Caco-2 (cell line): ENCODE data around the gene ZDHHC22. TPM values are rescaled to one million over a fixed set of nuclear protein-coding genes. Genes with fewer than 3 reads are reported as not detected.

Experiments used
- BruUV-seq: library from RNA; stranded (reverse); fragments of 400-500 nt; replicated peaks from 2 replicates; lab custom pipeline; 2021; lab: Mats Ljungman, UMichigan
- CTCF ChIA-PET: fragments of 300-600 bp; sonication (Branson Sonifier 250); formaldehyde crosslinking; loops from one replicate; lab custom pipeline; 2022; ENCODE audit warnings: antibody characterized with exemption; lab: Charles Lee
- POLR2A ChIA-PET: fragments of 300-600 bp; sonication (Branson Sonifier 250); formaldehyde crosslinking; loops from one replicate; lab custom pipeline; 2022; ENCODE audit warnings: antibody characterized with exemption; lab: Charles Lee
- DNase-seq, 2 experiments: peaks; one replicate each; pipeline versions ENCODE4 v3.0.0 to v3.0.0-alpha.2; 2020 to 2022
- H3K27me3 ChIP-seq: replicated peaks from 2 replicates; pipeline ENCODE4 v1.6.0; 2011; ENCODE audit warnings: low read length; ENCODE audit not compliant: control insufficient read depth, insufficient read depth
- H3K36me3 ChIP-seq: 2 replicates; pipeline ENCODE4 v1.5.1; 2011; ENCODE audit warnings: low read length; ENCODE audit not compliant: control insufficient read depth, insufficient read depth
- H3K4me1 ChIP-seq: fragments of 250-450 bp; sonication (Bioruptor Pico); 2 replicates; pipeline ENCODE4 v1.5.1; 2020; ENCODE audit warnings: mild to moderate bottlenecking
- H3K4me3 ChIP-seq: 2 replicates; pipeline ENCODE4 v1.5.1; 2011; ENCODE audit warnings: low read depth, mild to moderate bottlenecking, control low read depth, low read length
- H3K9me3 ChIP-seq: fragments of 250-450 bp; sonication (Bioruptor Pico); 2 replicates; pipeline ENCODE4 v1.5.1; 2020; ENCODE audit warnings: mild to moderate bottlenecking, moderate library complexity
- H3K27ac Mint-ChIP-seq: one replicate; pipeline ENCODE4 v1.8.0; 2022; ENCODE audit warnings: mixed read lengths; ENCODE audit not compliant: unreplicated experiment
- H3K27me3 Mint-ChIP-seq: one replicate; pipeline ENCODE4 v1.8.0; 2022; ENCODE audit warnings: mixed read lengths; ENCODE audit not compliant: insufficient read depth, unreplicated experiment
- H3K36me3 Mint-ChIP-seq: one replicate; pipeline ENCODE4 v1.8.0; 2022; ENCODE audit warnings: mild to moderate bottlenecking, mixed read lengths; ENCODE audit not compliant: insufficient read depth, unreplicated experiment
- H3K4me1 Mint-ChIP-seq: one replicate; pipeline ENCODE4 v1.8.0; 2022; ENCODE audit warnings: low read depth, mixed read lengths; ENCODE audit not compliant: unreplicated experiment
- H3K4me3 Mint-ChIP-seq: one replicate; pipeline ENCODE4 v1.8.0; 2022; ENCODE audit warnings: mild to moderate bottlenecking, moderate library complexity, mixed read lengths; ENCODE audit not compliant: unreplicated experiment
- H3K9me3 Mint-ChIP-seq: one replicate; pipeline ENCODE4 v1.8.0; 2022; ENCODE audit warnings: mixed read lengths; ENCODE audit not compliant: unreplicated experiment
- CTCF ChIP-seq, 2 experiments: fragments of 200-600 bp in 1 of 2; IDR thresholded peaks; 1 replicate in 1 of 2; 2 replicates in 1 of 2; pipeline versions ENCODE4 v1.5.1 to v1.8.0; 2011 to 2022; ENCODE audit warnings: antibody characterized with exemption in 1 of 2, control low read depth in 1 of 2, inconsistent platforms in 1 of 2, low read depth in 1 of 2, low read length in 1 of 2, mild to moderate bottlenecking in 1 of 2, moderate library complexity in 1 of 2; ENCODE audit not compliant: insufficient read depth in 1 of 2, severe bottlenecking in 1 of 2, unreplicated experiment in 1 of 2
- intact Hi-C: fragments of 100-400 bp; cut with micrococcal nuclease; formaldehyde crosslinking; loops from one replicate; pipeline ENCODE4 v1.10.0; 2022; ENCODE audit not compliant: unreplicated experiment
- total RNA-seq: library from RNA; stranded (reverse); gene quantifications from 2 replicates; pipeline ENCODE4 v1.2.3, GENCODE V29; 2022

ZDHHC22 gene
- total RNA-seq, 1 experiment from 2014 or later, result not detected

GRCh38 chr14:77107228-77107627 lies 34.4 kb downstream of the ZDHHC22 start:
- no peak overlapping the region for H3K27ac Mint-ChIP-seq
- CTCF ChIA-PET, result no interaction called here
- H3K36me3 Mint-ChIP-seq, result peaks cover 15% of the 10 kb centered on the region
- BruUV-seq, result no TSS peak
- Histone ChIP-seq H3K27me3 (no peaks in the 10 kb centered on the region), H3K36me3 (peaks cover 1% of the 10 kb centered on the region; the same call in 1 of the 2 replicates), H3K4me1 (no peaks in the 10 kb centered on the region), H3K9me3 (no peaks in the 10 kb centered on the region), H3K4me3 (no peak overlapping the region)
- H3K4me3 Mint-ChIP-seq, result no peak overlapping the region
- no peak for TF ChIP-seq CTCF (IDR thresholded peaks at IDR 0.05; ENCODE audit: insufficient read depth in 1 of 2, low read depth in 1 of 2, low read length in 1 of 2, severe bottlenecking in 1 of 2, unreplicated experiment in 1 of 2)
- H3K9me3 Mint-ChIP-seq, result no peaks in the 10 kb centered on the region
- intact Hi-C loops, result no loop called here
- H3K4me1 Mint-ChIP-seq, result peaks cover 8% of the 10 kb centered on the region
- H3K27me3 Mint-ChIP-seq, result no peaks in the 10 kb centered on the region
- POLR2A ChIA-PET, result no interaction called here
- DNase-seq, result no peak

DNA sequence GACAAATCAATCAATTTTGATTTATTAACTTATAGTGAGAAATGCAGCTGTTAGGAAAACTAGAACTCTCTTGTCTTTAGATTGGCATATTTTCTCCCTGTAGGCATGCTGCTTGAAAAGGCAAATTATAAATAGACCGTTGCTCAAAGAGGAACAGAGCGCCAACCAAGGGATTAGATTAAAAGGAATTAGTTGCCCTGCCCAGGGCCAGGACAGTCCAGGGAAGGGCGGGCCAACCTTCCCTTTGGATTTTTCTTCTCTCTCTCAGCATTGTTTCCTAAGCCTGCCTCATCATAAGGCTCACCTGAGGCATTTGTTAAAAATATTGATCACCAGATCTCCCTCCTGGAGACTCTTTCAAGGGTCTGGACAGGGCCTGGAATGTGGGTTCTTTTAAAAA lies 34.9 kb downstream of the ZDHHC22 start:
- no peak for DNase-seq
- H3K4me3 ChIP-seq, result no peak overlapping the region
- H3K9me3 Mint-ChIP-seq, result no peaks in the 10 kb centered on the region
- no TSS peak for BruUV-seq
- intact Hi-C loops, result no loop called here
- peaks cover 15% of the 10 kb centered on the region for H3K36me3 Mint-ChIP-seq
- POLR2A ChIA-PET, result no interaction called here
- no peaks in the 10 kb centered on the region for H3K4me1 ChIP-seq
- no peaks in the 10 kb centered on the region for H3K9me3 ChIP-seq
- peaks cover 1% of the 10 kb centered on the region; the same call in 1 of the 2 replicates for H3K36me3 ChIP-seq
- TF ChIP-seq CTCF (IDR thresholded peaks at IDR 0.05; ENCODE audit: insufficient read depth in 1 of 2, low read depth in 1 of 2, low read length in 1 of 2, severe bottlenecking in 1 of 2, unreplicated experiment in 1 of 2), result no peak
- H3K27me3 ChIP-seq, result no peaks in the 10 kb centered on the region
- H3K27me3 Mint-ChIP-seq, result no peaks in the 10 kb centered on the region
- H3K4me1 Mint-ChIP-seq, result peaks cover 8% of the 10 kb centered on the region
- no peak overlapping the region for H3K4me3 Mint-ChIP-seq
- H3K27ac Mint-ChIP-seq, result no peak overlapping the region
- CTCF ChIA-PET, result no interaction called here

DNA sequence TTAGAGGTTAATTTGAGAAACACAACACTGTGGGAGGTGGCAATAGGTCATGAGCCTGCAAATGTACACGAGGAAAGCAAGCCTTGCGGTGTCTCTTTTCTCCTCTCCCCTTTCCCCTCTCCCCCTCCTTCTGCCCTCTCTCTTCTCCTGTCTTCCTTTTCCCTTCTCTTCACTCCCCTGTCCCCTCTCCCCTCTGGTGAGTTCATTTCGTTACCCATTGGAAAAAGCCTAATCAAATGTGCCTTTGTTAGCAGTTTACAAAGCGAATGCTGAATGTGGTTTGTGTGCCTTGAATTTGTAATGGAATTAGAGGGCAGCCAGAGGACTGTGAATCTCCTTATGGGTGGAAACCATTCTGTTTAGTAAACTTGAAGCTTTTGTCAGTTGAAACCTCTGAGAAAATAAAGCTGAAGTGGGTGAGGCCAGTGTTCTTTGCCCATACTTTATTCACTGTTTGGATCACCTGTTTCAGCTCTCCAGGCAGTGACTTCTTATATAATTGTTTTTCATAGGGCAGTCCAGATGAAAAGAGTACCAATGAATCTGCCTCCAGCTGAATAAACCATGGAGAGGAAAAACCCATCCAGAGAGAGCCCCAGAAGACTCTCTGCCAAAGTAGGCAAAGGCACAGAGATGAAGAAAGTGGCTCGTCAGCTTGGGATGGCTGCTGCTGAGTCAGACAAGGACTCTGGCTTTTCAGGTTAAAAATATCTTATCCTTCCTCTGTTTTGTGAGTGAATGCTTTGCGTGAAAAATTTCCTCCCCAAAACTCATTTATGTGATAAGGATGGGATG lies 36.2 kb downstream of the ZDHHC22 start:
- intact Hi-C loops, result no loop called here
- peaks cover 1% of the 10 kb centered on the region; the same call in 1 of the 2 replicates for H3K36me3 ChIP-seq
- POLR2A ChIA-PET, result no interaction called here
- H3K27ac Mint-ChIP-seq, result no peak overlapping the region
- no peaks in the 10 kb centered on the region for H3K4me1 ChIP-seq
- H3K4me3 Mint-ChIP-seq, result no peak overlapping the region
- BruUV-seq, result no TSS peak
- H3K9me3 Mint-ChIP-seq, result no peaks in the 10 kb centered on the region
- H3K36me3 Mint-ChIP-seq, result peaks cover 7% of the 10 kb centered on the region
- DNase-seq, result no peak
- no peaks in the 10 kb centered on the region for H3K4me1 Mint-ChIP-seq
- no peak overlapping the region for H3K4me3 ChIP-seq
- no peaks in the 10 kb centered on the region for H3K27me3 ChIP-seq
- CTCF ChIA-PET, result no interaction called here
- no peaks in the 10 kb centered on the region for H3K27me3 Mint-ChIP-seq
- H3K9me3 ChIP-seq, result no peaks in the 10 kb centered on the region
- no peak for TF ChIP-seq CTCF (IDR thresholded peaks at IDR 0.05; ENCODE audit: insufficient read depth in 1 of 2, low read depth in 1 of 2, low read length in 1 of 2, severe bottlenecking in 1 of 2, unreplicated experiment in 1 of 2)
